Psoas muscle (tissue), 8 donors: Measurements from ENCODE around the gene RPS6KC1. TPM values are rescaled to one million over a fixed set of nuclear protein-coding genes. Genes with fewer than 3 reads are reported as not detected.

ENCODE experiments used
- ATAC-seq, 4 donors: fragments of 200-7000 bp; cut with Tn5 transposase; one replicate each; pipeline ENCODE4 v1.9.1; 2020; ENCODE audit warnings: moderate library complexity in 3 of 4, mild to moderate bottlenecking in 2 of 4
- DNase-seq, 2 donors: peaks; one replicate each; pipeline ENCODE4 v3.0.0-alpha.2; 2020
- H3K27ac ChIP-seq: fragments of 200-600 bp; one replicate; pipeline ENCODE4 v1.8.0; 2022
- H3K27me3 ChIP-seq, 3 donors: fragments of 200-600 bp in 1 of 3; one replicate each; pipeline versions ENCODE4 v1.6.1 to v1.8.0; 2013 to 2022; ENCODE audit warnings: low read length in 2 of 3, mild to moderate bottlenecking in 2 of 3, moderate library complexity in 1 of 3; ENCODE audit not compliant: insufficient read depth in 3 of 3
- H3K36me3 ChIP-seq, 2 donors: fragments of 200-600 bp in 1 of 2; one replicate each; pipeline versions ENCODE4 v1.6.1 to v1.8.0; 2013 to 2022; ENCODE audit warnings: low read depth in 1 of 2, mild to moderate bottlenecking in 1 of 2, moderate library complexity in 1 of 2; ENCODE audit not compliant: insufficient read depth in 1 of 2
- H3K4me1 ChIP-seq: fragments of 200-600 bp; one replicate; pipeline ENCODE4 v1.8.0; 2022
- H3K4me3 ChIP-seq: fragments of 200-600 bp; one replicate; pipeline ENCODE4 v1.8.0; 2022; ENCODE audit warnings: mild to moderate bottlenecking
- H3K9me3 ChIP-seq: fragments of 200-600 bp; one replicate; pipeline ENCODE4 v1.8.0; 2022
- CTCF ChIP-seq: fragments of 200-600 bp; IDR thresholded peaks from one replicate; pipeline ENCODE4 v1.8.0; 2022; ENCODE audit warnings: antibody characterized with exemption
- WGBS, 3 donors: extraction: QIAGEN DNeasy Blood & Tissue Kit; methylation state at CpG; one replicate each; pipeline versions ENCODE4 v1.1.6 to v1.1.7; 2013; 5-methylcytosine and 5-hydroxymethylcytosine counted together
- intact Hi-C, 2 donors: fragments of 100-400 bp; cut with DNase I; formaldehyde crosslinking; loops; one replicate each; pipeline versions ENCODE4 v1.11.0 to v1.14.2; 2022
- polyA plus RNA-seq, 3 donors: library from polyadenylated mRNA; stranded (reverse); fragments of 200-250 nt; gene quantifications; one replicate each; pipeline ENCODE4 v1.2.3, GENCODE V29; 2013
- total RNA-seq, 4 donors: library from RNA; stranded (reverse); fragmentation: NEBNext Ultra II Directional in 2 of 4; extraction: Animal tissue kit (Norgen Biotek cat#: 25700) in 2 of 4; gene quantifications; one replicate each; pipeline versions ENCODE4 v1.2.1 to v1.2.4, GENCODE V29; 2021 to 2023
- donor health status: healthy with polysubstance abuse.
- donor health status: DM: no; HTN: no; CAD: no; lungs with moderate emphysema.
- donor health status: Bipolar disorder and iron deficiency.
- donor health status: healthy.
- donor health status: DM: yes; HTN: yes; CAD: no.
- donor health status: DM: no; HTN: no; CAD: no.
- donor health status: DM: no; HTN: no; CAD: no.
- donor health status: DM: yes; HTN: yes; CAD: no.

The RPS6KC1 gene
- total and polyA plus RNA-seq, 7 donors, result 8.0 to 19.8 (median 14.0) TPM

- ATAC-seq (no peak), DNase-seq (no peak)
- intact Hi-C loops, result no loop called here
- no peak overlapping the region for H3K4me3 ChIP-seq
- H3K36me3 ChIP-seq, result peaks cover 0 to 29% of the 10 kb centered on the region in 2 donors
- H3K27me3 ChIP-seq, result no peaks in the 10 kb centered on the region
- no peak for TF ChIP-seq CTCF
- H3K4me1 ChIP-seq, result no peaks in the 10 kb centered on the region
- WGBS, 3 donors, result 86 to 97% (median 97%) methylated on average over 2 of the region's 2 CpGs
- no peaks in the 10 kb centered on the region for H3K9me3 ChIP-seq
- no peak overlapping the region for H3K27ac ChIP-seq
These were observed 24.7 kb downstream of the RPS6KC1 start for GRCh38 chr1:213075725-213076124.

- peaks cover 8 to 77% of the 10 kb centered on the region in 2 donors for H3K36me3 ChIP-seq
- 87 to 94% (median 92%) methylated on average over 2 of the region's 2 CpGs for WGBS, 3 donors
- no peak overlapping the region for H3K4me3 ChIP-seq
- no peaks in the 10 kb centered on the region for H3K27me3 ChIP-seq
- H3K4me1 ChIP-seq, result no peaks in the 10 kb centered on the region
- H3K9me3 ChIP-seq, result no peaks in the 10 kb centered on the region
- intact Hi-C loops, result no loop called here
- H3K27ac ChIP-seq, result no peak overlapping the region
- no peak for ATAC-seq
- no peak for TF ChIP-seq CTCF
- no peak for DNase-seq
These were observed 31.5 kb downstream of the RPS6KC1 start for GRCh38 chr1:213082420-213083111.

DNA sequence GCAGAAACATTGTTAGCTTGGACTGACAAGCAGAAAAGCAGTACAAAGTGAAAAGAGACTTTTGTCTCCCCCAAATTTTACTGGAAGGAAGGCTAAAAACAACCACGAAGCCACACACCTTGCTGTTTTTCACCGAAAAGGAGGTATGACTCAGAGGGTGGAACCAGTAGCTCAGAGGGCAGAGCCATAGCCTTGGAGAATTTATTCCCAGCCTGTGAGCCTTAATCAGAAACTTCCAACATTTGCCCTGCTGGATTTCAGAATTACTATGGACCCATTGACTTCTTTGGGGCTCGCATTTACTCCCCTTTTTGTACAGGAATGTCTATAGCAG is 32.0 kb downstream of the RPS6KC1 start:
- TF ChIP-seq CTCF, result no peak

GRCh38 chr1:213087911-213088310 is 36.9 kb downstream of the RPS6KC1 start:
- H3K27ac ChIP-seq, result no peak overlapping the region
- no peaks in the 10 kb centered on the region for H3K4me1 ChIP-seq
- DNase-seq (no peak), ATAC-seq (no peak)
- H3K27me3 ChIP-seq, result no peaks in the 10 kb centered on the region
- intact Hi-C loops, result no loop called here
- no peaks in the 10 kb centered on the region for H3K9me3 ChIP-seq
- 94 to 98% (median 94%) methylated on average over 3 of the region's 3 CpGs for WGBS, 3 donors
- peaks cover 5 to 44% of the 10 kb centered on the region in 2 donors for H3K36me3 ChIP-seq
- TF ChIP-seq CTCF, result no peak
- H3K4me3 ChIP-seq, result no peak overlapping the region

More for the DNA sequence above, 32.0 kb downstream of the RPS6KC1 start:
- H3K4me1 ChIP-seq, result no peaks in the 10 kb centered on the region
- H3K4me3 ChIP-seq, result no peak overlapping the region
- peaks cover 8 to 75% of the 10 kb centered on the region in 2 donors for H3K36me3 ChIP-seq
- intact Hi-C loops, result no loop called here
- no peak overlapping the region for H3K27ac ChIP-seq
- 94 to 99% (median 96%) methylated on average over 3 of the region's 3 CpGs for WGBS, 3 donors
- no peaks in the 10 kb centered on the region for H3K27me3 ChIP-seq
- H3K9me3 ChIP-seq, result no peaks in the 10 kb centered on the region
- DNase-seq, result no peak
- ATAC-seq, result no peak
